Naive B cell (primary cell): ENCODE measurements around the gene DENND4C. TPM values are rescaled to one million over a fixed set of nuclear protein-coding genes. Genes with fewer than 3 reads are reported as not detected.
A peak's percentile ranks its signal among the peaks of the same experiment; 100 is the strongest.
"Not testable (repeated sequence)": the region's sequence is repeated elsewhere in the genome, so short reads cannot be mapped to it uniquely, and the experiment has no call there.

Experiments
- ATAC-seq, 2 donors: fragments of 150-1000 bp; cut with Tn5 transposase; 2 replicates each; pipeline ENCODE4 v1.10.0; 2021; ENCODE audit warnings: low read depth in 2 of 2, mild to moderate bottlenecking in 2 of 2, moderate library complexity in 2 of 2
- DNase-seq: peaks from one replicate; pipeline ENCODE4 v3.0.0; 2022
- H3K27ac Mint-ChIP-seq, 6 donors: one replicate each; pipeline ENCODE4 v1.8.0; 2020 to 2022; ENCODE audit warnings: mild to moderate bottlenecking in 6 of 6, mixed read lengths in 6 of 6, moderate library complexity in 5 of 6, inconsistent platforms in 2 of 6
- H3K27me3 Mint-ChIP-seq, 3 donors: one replicate each; pipeline ENCODE4 v1.8.0; 2021 to 2022; ENCODE audit warnings: mixed read lengths in 3 of 3, mild to moderate bottlenecking in 1 of 3
- H3K36me3 Mint-ChIP-seq, 2 donors: one replicate each; pipeline ENCODE4 v1.8.0; 2020 to 2022; ENCODE audit warnings: mixed read lengths in 2 of 2, inconsistent platforms in 1 of 2, mild to moderate bottlenecking in 1 of 2
- H3K4me1 Mint-ChIP-seq, 3 donors: one replicate each; pipeline ENCODE4 v1.8.0; 2020 to 2022; ENCODE audit warnings: mixed read lengths in 3 of 3, inconsistent platforms in 1 of 3, mild to moderate bottlenecking in 1 of 3, moderate library complexity in 1 of 3
- H3K4me3 Mint-ChIP-seq, 8 donors: one replicate each; pipeline ENCODE4 v1.8.0; 2020 to 2022; ENCODE audit warnings: mild to moderate bottlenecking in 8 of 8, mixed read lengths in 8 of 8, moderate library complexity in 8 of 8, inconsistent platforms in 2 of 8
- H3K9me3 Mint-ChIP-seq, 7 donors: one replicate each; pipeline ENCODE4 v1.8.0; 2020 to 2022; ENCODE audit warnings: mixed read lengths in 7 of 7, mild to moderate bottlenecking in 5 of 7, inconsistent platforms in 2 of 7, moderate library complexity in 1 of 7
- polyA plus RNA-seq, 6 donors: library from polyadenylated mRNA; unstranded; fragments of 300-500 nt; fragmentation: Illumina TruSeq; gene quantifications; one replicate each; pipeline ENCODE4 v1.2.3, GENCODE V29; 2021; ENCODE audit warnings: low read depth in 6 of 6

The DENND4C gene
- polyA plus RNA-seq, 6 donors from 2014 or later: 12.1 to 27.8 (median 21.7) TPM

- ATAC-seq (no peak), DNase-seq (no peak)
- H3K4me1 Mint-ChIP-seq: peaks cover 15 to 24% (median 21%) of the 10 kb centered on the region in 3 donors
- H3K36me3 Mint-ChIP-seq: no peaks in the 10 kb centered on the region
- no peak overlapping the region for H3K4me3 Mint-ChIP-seq
- no peak overlapping the region for H3K27ac Mint-ChIP-seq
- no peaks in the 10 kb centered on the region for H3K27me3 Mint-ChIP-seq
- H3K9me3 Mint-ChIP-seq: no peaks in the 10 kb centered on the region
These were observed 2.3 kb downstream of the DENND4C start for GRCh38 chr9:19232823-19233194.

DNA sequence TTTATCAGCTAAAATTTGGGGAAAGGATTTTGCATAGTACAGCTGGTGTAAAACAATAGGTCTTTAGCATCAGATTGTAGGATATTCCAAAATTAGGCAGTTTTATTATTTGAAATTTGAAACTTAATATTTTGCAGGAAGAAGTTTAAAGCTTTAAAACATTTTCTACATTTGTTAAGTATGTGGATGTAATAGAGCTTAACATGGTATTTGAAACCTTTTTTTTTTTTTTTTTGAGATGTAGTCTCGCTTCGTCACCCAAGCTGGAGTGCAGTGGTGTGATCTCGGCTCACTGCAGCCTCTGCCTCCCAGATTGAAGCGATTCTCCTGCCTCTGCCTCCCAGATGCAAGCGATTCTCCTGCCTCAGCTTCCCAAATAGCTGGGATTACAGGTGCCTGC lies 2.9 kb downstream of the DENND4C start:
- H3K36me3 Mint-ChIP-seq: no peaks in the 10 kb centered on the region
- H3K27ac Mint-ChIP-seq: peak overlapping the region in 1 of 6 donors; percentile 9
- no peaks in the 10 kb centered on the region for H3K27me3 Mint-ChIP-seq
- no peaks in the 10 kb centered on the region for H3K9me3 Mint-ChIP-seq
- H3K4me1 Mint-ChIP-seq: peaks cover 15 to 24% (median 21%) of the 10 kb centered on the region in 3 donors
- DNase-seq: no peak
- ATAC-seq: no peak
- peak overlapping the region in 3 of 8 donors; percentile 21 to 74 (median 24) for H3K4me3 Mint-ChIP-seq

- Mint-ChIP-seq H3K4me1 (peaks cover 22 to 35% (median 32%) of the 10 kb centered on the region in 3 donors), H3K4me3 (peak overlapping the region in 1 of 8 donors; percentile 20), H3K27me3 (no peaks in the 10 kb centered on the region), H3K27ac (no peak overlapping the region), H3K36me3 (peaks cover 0 to 4% of the 10 kb centered on the region in 2 donors), H3K9me3 (no peaks in the 10 kb centered on the region)
- no peak for ATAC-seq
- no peak for DNase-seq
These were observed 9.5 kb downstream of the DENND4C start for GRCh38 chr9:19239955-19240354.

DNA sequence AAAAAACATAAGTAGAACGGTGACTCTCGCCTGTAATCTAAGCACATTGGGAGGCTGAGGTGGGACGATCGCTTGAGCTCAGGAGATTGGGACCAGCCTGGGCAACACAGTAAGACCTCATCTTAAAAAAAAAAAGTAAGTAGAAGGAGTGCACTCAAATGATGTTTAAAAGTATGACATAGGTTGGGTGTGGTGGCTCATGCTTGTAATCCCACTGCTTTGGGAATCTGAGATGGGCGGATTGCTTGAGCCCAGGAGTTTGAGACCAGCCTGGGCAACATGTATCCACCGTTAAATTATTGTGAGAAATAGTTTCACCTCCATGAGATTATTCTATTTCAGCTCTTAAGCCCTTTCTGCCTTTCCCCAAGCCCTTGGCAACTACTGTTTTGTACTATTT lies 11.2 kb downstream of the DENND4C start:
- Mint-ChIP-seq H3K4me3 (no peak overlapping the region), H3K36me3 (peaks cover 0 to 9% of the 10 kb centered on the region in 2 donors), H3K27ac (no peak overlapping the region), H3K9me3 (no peaks in the 10 kb centered on the region), H3K27me3 (no peaks in the 10 kb centered on the region), H3K4me1 (peaks cover 25 to 31% (median 31%) of the 10 kb centered on the region in 3 donors)
- no peak for DNase-seq
- ATAC-seq: no peak

DNA sequence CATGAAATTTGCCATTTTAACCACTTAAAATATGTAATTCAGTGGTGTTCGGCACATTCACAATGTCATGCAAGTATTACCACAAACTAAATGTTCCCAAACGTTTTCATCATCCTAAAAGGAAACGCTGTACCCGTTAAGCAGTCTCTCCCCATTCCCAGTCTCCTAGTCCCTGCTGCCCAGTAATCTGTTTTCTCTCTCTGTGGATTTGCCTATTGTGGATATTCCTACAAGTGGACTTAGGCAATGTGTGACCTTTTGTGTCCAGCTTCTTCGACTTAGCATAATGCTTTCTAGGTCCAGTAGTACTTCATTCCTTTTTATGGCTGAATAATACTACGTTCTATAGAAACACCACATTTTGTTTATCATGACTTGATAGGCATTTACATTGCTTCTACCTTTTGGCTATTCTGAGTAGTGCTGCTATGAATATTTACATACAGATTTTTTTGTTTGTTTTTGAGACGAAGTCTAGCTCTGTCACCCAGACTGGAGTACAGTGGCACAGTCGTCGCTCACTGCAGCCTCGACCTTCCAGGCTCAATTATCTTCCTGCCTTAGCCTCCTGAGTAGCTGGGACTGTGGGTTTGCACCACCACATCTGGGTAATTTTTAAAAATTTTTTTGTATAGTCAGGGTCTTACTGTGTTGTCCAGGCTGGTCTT lies 13.0 kb downstream of the DENND4C start:
- no peaks in the 10 kb centered on the region for H3K9me3 Mint-ChIP-seq
- no peaks in the 10 kb centered on the region for H3K27me3 Mint-ChIP-seq
- DNase-seq: no peak
- H3K36me3 Mint-ChIP-seq: peaks cover 0 to 9% of the 10 kb centered on the region in 2 donors
- ATAC-seq: no peak
- H3K27ac Mint-ChIP-seq: no peak overlapping the region
- no peak overlapping the region for H3K4me3 Mint-ChIP-seq
- H3K4me1 Mint-ChIP-seq: peaks cover 37 to 45% (median 43%) of the 10 kb centered on the region in 3 donors

DNA sequence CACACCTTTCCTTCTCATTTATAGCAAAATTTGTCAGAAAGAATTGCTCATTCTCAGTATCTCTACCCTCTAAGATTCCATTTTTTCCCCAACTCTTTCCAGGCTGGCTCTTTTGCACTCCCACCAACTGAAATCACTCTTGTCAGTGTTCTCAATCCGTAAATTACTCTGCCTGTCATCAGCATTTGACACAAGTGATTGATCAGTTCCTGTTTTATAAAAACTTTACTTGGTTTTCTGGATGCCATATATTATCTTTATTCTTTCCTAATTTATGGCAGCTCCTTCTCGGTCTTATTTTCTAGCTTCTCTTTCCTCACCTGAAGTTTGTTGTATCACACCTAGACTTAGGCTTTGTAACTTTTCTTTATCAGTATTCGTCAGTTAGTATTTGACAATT lies 16.4 kb downstream of the DENND4C start:
- ATAC-seq (no peak), DNase-seq (no peak)
- H3K9me3 Mint-ChIP-seq: no peaks in the 10 kb centered on the region
- H3K4me3 Mint-ChIP-seq: no peak overlapping the region
- H3K36me3 Mint-ChIP-seq: peaks cover 0 to 5% of the 10 kb centered on the region in 2 donors
- H3K4me1 Mint-ChIP-seq: peaks cover 42 to 58% (median 43%) of the 10 kb centered on the region in 3 donors
- peak overlapping the region in 1 of 6 donors; percentile 1 for H3K27ac Mint-ChIP-seq
- no peaks in the 10 kb centered on the region for H3K27me3 Mint-ChIP-seq

- no peak overlapping the region for H3K27ac Mint-ChIP-seq
- DNase-seq: no peak
- no peak overlapping the region for H3K4me3 Mint-ChIP-seq
- no peak for ATAC-seq
- H3K27me3 Mint-ChIP-seq: no peaks in the 10 kb centered on the region
- H3K36me3 Mint-ChIP-seq: peaks cover 0 to 5% of the 10 kb centered on the region in 2 donors
- H3K9me3 Mint-ChIP-seq: no peaks in the 10 kb centered on the region
- peaks cover 45 to 55% (median 46%) of the 10 kb centered on the region in 3 donors for H3K4me1 Mint-ChIP-seq
These were observed 16.9 kb downstream of the DENND4C start for GRCh38 chr9:19247420-19247819.

- peaks cover 42 to 64% (median 47%) of the 10 kb centered on the region in 3 donors for H3K4me1 Mint-ChIP-seq
- H3K36me3 Mint-ChIP-seq, H3K9me3 Mint-ChIP-seq, ATAC-seq, H3K27me3 Mint-ChIP-seq, H3K4me3 Mint-ChIP-seq, H3K27ac Mint-ChIP-seq, DNase-seq: not testable (repeated sequence)
These were observed 19.9 kb downstream of the DENND4C start for GRCh38 chr9:19250346-19250745.

DNA sequence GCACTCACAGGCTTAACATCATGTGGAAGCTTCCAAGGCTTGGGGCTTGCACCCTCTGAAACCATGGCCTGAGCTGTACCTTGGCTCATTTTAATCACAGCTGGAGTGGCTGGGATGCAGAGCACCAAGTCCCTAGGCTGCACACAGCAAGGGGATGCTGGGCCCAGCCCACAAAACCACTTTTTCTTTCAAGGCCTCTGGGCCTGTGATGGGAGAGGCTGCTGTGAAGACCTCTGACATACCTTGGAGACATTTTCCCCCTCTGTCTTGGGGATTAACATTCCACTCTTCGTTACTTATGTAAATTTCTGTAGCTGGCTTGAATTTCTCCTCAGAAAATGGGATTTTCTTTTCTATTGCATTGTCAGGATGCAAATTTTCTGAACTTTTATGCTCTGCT lies 20.7 kb downstream of the DENND4C start:
- not testable (repeated sequence) for H3K27me3 Mint-ChIP-seq, H3K4me3 Mint-ChIP-seq, ATAC-seq, H3K36me3 Mint-ChIP-seq, DNase-seq, H3K9me3 Mint-ChIP-seq
- peak overlapping the region in 1 of 6 donors; percentile 48 for H3K27ac Mint-ChIP-seq
- H3K4me1 Mint-ChIP-seq: peaks cover 41 to 57% (median 42%) of the 10 kb centered on the region in 3 donors

DNA sequence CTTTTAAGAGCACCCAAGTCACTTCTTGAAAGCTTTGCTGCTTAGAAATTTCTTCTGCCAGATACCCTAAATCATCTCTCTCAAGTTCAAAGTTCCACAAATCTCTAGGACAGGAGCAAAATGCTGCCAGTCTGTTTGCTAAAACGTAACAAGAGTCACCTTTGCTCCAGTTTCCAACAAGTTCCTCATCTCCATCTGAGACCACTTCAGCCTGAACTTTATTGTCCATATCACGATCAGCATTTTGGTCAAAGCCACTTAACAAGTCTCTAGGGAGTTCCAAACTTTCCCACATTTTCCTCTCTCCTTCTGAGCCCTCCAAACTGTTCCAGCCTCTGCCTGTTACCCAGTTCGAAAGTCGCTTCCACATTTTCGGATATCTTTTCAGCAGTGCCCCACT lies 21.1 kb downstream of the DENND4C start:
- not testable (repeated sequence) for ATAC-seq, H3K4me3 Mint-ChIP-seq, DNase-seq, H3K27me3 Mint-ChIP-seq, H3K9me3 Mint-ChIP-seq, H3K36me3 Mint-ChIP-seq
- H3K4me1 Mint-ChIP-seq: peaks cover 40 to 56% (median 41%) of the 10 kb centered on the region in 3 donors
- H3K27ac Mint-ChIP-seq: peak overlapping the region in 1 of 6 donors; percentile 1

DNA sequence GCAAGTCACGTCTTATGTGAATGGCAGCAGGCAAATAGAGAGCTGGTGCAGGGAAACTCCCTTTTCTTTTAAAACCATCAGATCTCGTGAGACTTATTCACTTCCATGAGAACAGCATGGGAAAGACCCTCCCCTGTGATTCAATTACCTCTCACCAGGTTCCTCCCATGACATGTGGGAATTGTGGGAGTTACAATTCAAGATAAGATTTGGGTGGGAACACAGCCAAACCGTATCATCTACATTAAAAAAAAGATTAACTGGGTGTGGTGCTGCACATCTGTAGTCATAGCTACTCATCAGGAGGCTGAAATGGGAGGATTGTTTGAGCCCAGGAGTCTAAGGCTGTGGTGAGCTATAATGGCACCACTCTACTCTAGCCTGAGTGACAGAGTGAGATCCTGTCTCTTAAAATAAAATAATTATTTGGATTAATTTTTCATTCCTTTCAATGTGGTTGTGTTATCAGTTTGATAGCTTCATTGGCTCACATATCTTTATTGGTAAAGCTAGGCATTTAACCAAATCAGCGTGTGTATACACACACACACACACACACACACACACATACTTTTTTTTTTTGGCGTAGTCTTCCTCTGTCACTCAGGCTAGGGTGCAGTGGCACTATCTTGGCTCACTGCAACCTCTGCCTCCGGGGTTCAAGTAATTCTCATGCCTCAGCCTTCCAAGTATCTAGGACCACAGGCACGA lies 21.8 kb downstream of the DENND4C start:
- H3K27ac Mint-ChIP-seq: peak overlapping the region in 2 of 6 donors; percentile 1 to 76
- no peaks in the 10 kb centered on the region for H3K27me3 Mint-ChIP-seq
- peaks cover 35 to 53% (median 35%) of the 10 kb centered on the region in 3 donors for H3K4me1 Mint-ChIP-seq
- H3K36me3 Mint-ChIP-seq: no peaks in the 10 kb centered on the region
- ATAC-seq: no peak
- no peaks in the 10 kb centered on the region for H3K9me3 Mint-ChIP-seq
- no peak for DNase-seq
- no peak overlapping the region for H3K4me3 Mint-ChIP-seq

- no peaks in the 10 kb centered on the region for H3K36me3 Mint-ChIP-seq
- H3K4me1 Mint-ChIP-seq: peaks cover 32 to 54% (median 32%) of the 10 kb centered on the region in 3 donors
- H3K27ac Mint-ChIP-seq: peak overlapping the region in 1 of 6 donors; percentile 58
- no peak overlapping the region for H3K4me3 Mint-ChIP-seq
- H3K9me3 Mint-ChIP-seq: no peaks in the 10 kb centered on the region
- no peaks in the 10 kb centered on the region for H3K27me3 Mint-ChIP-seq
- DNase-seq: no peak
- ATAC-seq: no peak
These were observed 22.4 kb downstream of the DENND4C start for GRCh38 chr9:19252885-19253219.

DNA sequence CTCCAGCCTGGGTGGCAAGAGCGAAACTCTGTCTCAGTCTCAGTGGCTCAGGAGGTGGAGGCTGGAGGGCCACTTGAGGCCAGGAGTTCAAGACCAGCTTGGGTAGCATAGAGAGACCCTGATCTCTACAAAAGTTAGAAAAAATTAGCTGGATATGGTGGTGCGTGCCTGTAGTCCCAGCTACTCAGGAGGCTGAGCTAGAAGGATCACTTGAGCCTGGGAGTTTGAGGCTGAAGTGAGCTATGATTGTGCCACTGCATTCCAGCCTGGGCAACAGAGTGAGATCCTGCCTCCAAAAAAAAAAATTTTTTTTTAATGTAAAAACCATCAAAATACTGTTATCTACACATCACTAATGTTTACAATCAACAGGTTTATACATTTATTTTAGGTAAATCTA lies 24.6 kb downstream of the DENND4C start:
- DNase-seq (no peak), ATAC-seq (no peak)
- no peak overlapping the region for H3K4me3 Mint-ChIP-seq
- no peak overlapping the region for H3K27ac Mint-ChIP-seq
- H3K36me3 Mint-ChIP-seq: peaks cover 0 to 4% of the 10 kb centered on the region in 2 donors
- H3K9me3 Mint-ChIP-seq: peaks cover 0 to 3% (median 0%) of the 10 kb centered on the region in 7 donors
- H3K4me1 Mint-ChIP-seq: peaks cover 29 to 51% (median 34%) of the 10 kb centered on the region in 3 donors
- H3K27me3 Mint-ChIP-seq: no peaks in the 10 kb centered on the region

- Mint-ChIP-seq H3K4me1 (peaks cover 31 to 54% (median 31%) of the 10 kb centered on the region in 3 donors), H3K27ac (no peak overlapping the region), H3K9me3 (peaks cover 0 to 3% (median 0%) of the 10 kb centered on the region in 7 donors), H3K27me3 (no peaks in the 10 kb centered on the region), H3K36me3 (peaks cover 0 to 4% of the 10 kb centered on the region in 2 donors), H3K4me3 (no peak overlapping the region)
- ATAC-seq: no peak
- no peak for DNase-seq
These were observed 25.3 kb downstream of the DENND4C start for GRCh38 chr9:19255821-19256220.
